Stimulated activated CD4-positive, alpha-beta T cell treated with anti-CD3 and anti-CD28 coated beads, TNF-alpha, amount 100 ng/mL, for 1 hour (primary cell): ENCODE measurements around the gene ARID3B.
A peak's percentile ranks its signal among the peaks of the same experiment; 100 is the strongest.
"Not testable (repeated sequence)": the region's sequence is repeated elsewhere in the genome, so short reads cannot be mapped to it uniquely, and the experiment has no call there.

Source experiments
- DNase-seq, 3 donors: peaks; one replicate each; pipeline ENCODE4 v3.0.0-alpha.2; 2020; ENCODE audit warnings: low read depth in 3 of 3, low spot score in 1 of 3

ARID3B gene

GRCh38 chr15:74618841-74619596 lies 78.0 kb downstream of the ARID3B start:
- DNase-seq = no peak

GRCh38 chr15:74619916-74620635 lies 79.1 kb downstream of the ARID3B start:
- DNase-seq = no peak

- peak; percentile 22 to 55 (median 39) for DNase-seq
These were observed 79.9 kb downstream of the ARID3B start for GRCh38 chr15:74620636-74621545.

GRCh38 chr15:74621546-74621920 lies 80.5 kb downstream of the ARID3B start:
- DNase-seq = no peak

GRCh38 chr15:74621936-74622335 lies 80.9 kb downstream of the ARID3B start:
- DNase-seq = no peak

- no peak for DNase-seq
These were observed 81.7 kb downstream of the ARID3B start for GRCh38 chr15:74622758-74623157.

GRCh38 chr15:74624020-74624602 lies 83.1 kb downstream of the ARID3B start:
- no peak for DNase-seq

GRCh38 chr15:74625693-74626092 lies 84.7 kb downstream of the ARID3B start:
- no peak for DNase-seq

GRCh38 chr15:74626336-74626735 lies 85.3 kb downstream of the ARID3B start:
- DNase-seq = no peak

GRCh38 chr15:74626752-74627692 lies 86.0 kb downstream of the ARID3B start:
- no peak for DNase-seq

GRCh38 chr15:74627766-74628165 lies 86.7 kb downstream of the ARID3B start:
- DNase-seq = no peak

GRCh38 chr15:74628199-74628598 lies 87.2 kb downstream of the ARID3B start:
- no peak for DNase-seq

GRCh38 chr15:74628949-74629348 lies 87.9 kb downstream of the ARID3B start:
- no peak for DNase-seq

GRCh38 chr15:74629696-74630095 lies 88.7 kb downstream of the ARID3B start:
- not testable (repeated sequence) for DNase-seq

- no peak for DNase-seq
These were observed 89.5 kb downstream of the ARID3B start for GRCh38 chr15:74630284-74631086.

GRCh38 chr15:74631087-74631385 lies 90.0 kb downstream of the ARID3B start:
- DNase-seq = no peak

- no peak for DNase-seq
These were observed 90.4 kb downstream of the ARID3B start for GRCh38 chr15:74631408-74631807.

- peak in 2 of 3 donors; percentile 17 to 48 for DNase-seq
These were observed 91.0 kb downstream of the ARID3B start for GRCh38 chr15:74631935-74632560.

- no peak for DNase-seq
These were observed 91.6 kb downstream of the ARID3B start for GRCh38 chr15:74632601-74633000.
